Osteocyte (in vitro differentiated cells): ENCODE results near the gene MMP3. TPM values are rescaled to one million over a fixed set of nuclear protein-coding genes. Genes with fewer than 3 reads are reported as not detected.
"Not testable (repeated sequence)": the region's sequence is repeated elsewhere in the genome, so short reads cannot be mapped to it uniquely, and the experiment has no call there.

Experiments
- DNase-seq: peaks from one replicate; pipeline ENCODE4 v3.0.0; 2021; ENCODE audit warnings: mixed read lengths; ENCODE audit not compliant: unreplicated experiment; ENCODE audit errors: extremely low spot score
- H3K27ac Mint-ChIP-seq: one replicate; pipeline ENCODE4 v1.8.0; 2021; ENCODE audit warnings: mild to moderate bottlenecking, mixed read lengths; ENCODE audit not compliant: unreplicated experiment
- H3K27me3 Mint-ChIP-seq: one replicate; pipeline ENCODE4 v1.8.0; 2021; ENCODE audit warnings: mixed read lengths; ENCODE audit not compliant: unreplicated experiment
- H3K36me3 Mint-ChIP-seq: one replicate; pipeline ENCODE4 v1.8.0; 2021; ENCODE audit warnings: mixed read lengths; ENCODE audit not compliant: unreplicated experiment
- H3K4me1 Mint-ChIP-seq: one replicate; pipeline ENCODE4 v1.8.0; 2021; ENCODE audit warnings: mixed read lengths; ENCODE audit not compliant: unreplicated experiment
- H3K4me3 Mint-ChIP-seq: one replicate; pipeline ENCODE4 v1.8.0; 2021; ENCODE audit warnings: mild to moderate bottlenecking, moderate library complexity, mixed read lengths; ENCODE audit not compliant: unreplicated experiment
- H3K9me3 Mint-ChIP-seq: one replicate; pipeline ENCODE4 v1.8.0; 2021; ENCODE audit warnings: mixed read lengths; ENCODE audit not compliant: unreplicated experiment
- CTCF ChIP-seq: fragments of 200-600 bp; sonication (generic); IDR thresholded peaks from 2 replicates; pipeline ENCODE4 v1.5.0; 2021; ENCODE audit warnings: antibody characterized with exemption, mild to moderate bottlenecking, moderate library complexity
- total RNA-seq: library from RNA; stranded (reverse); gene quantifications from 2 replicates; pipeline ENCODE4 v1.2.1, GENCODE V29; 2021

The MMP3 gene
- total RNA-seq, 1 donor from 2014 or later = not detected

GRCh38 chr11:102879801-102880200 lies 36.4 kb upstream of the MMP3 start:
- Mint-ChIP-seq H3K27me3 (peaks cover 10% of the 10 kb centered on the region), H3K4me1 (peaks cover 5% of the 10 kb centered on the region), H3K9me3 (no peaks in the 10 kb centered on the region), H3K36me3 (no peaks in the 10 kb centered on the region), H3K27ac (no peak overlapping the region), H3K4me3 (no peak overlapping the region)
- no peak for DNase-seq
- TF ChIP-seq CTCF = no peak

- no peaks in the 10 kb centered on the region for H3K9me3 Mint-ChIP-seq
- TF ChIP-seq CTCF = no peak
- H3K27ac Mint-ChIP-seq = no peak overlapping the region
- H3K4me1 Mint-ChIP-seq = peaks cover 5% of the 10 kb centered on the region
- no peak for DNase-seq
- H3K4me3 Mint-ChIP-seq = no peak overlapping the region
- no peaks in the 10 kb centered on the region for H3K36me3 Mint-ChIP-seq
- H3K27me3 Mint-ChIP-seq = peaks cover 10% of the 10 kb centered on the region
These were observed 35.2 kb upstream of the MMP3 start for GRCh38 chr11:102878595-102878994.

- no peak for DNase-seq
- no peaks in the 10 kb centered on the region for H3K9me3 Mint-ChIP-seq
- H3K4me3 Mint-ChIP-seq = no peak within 1 kb of the TSS
- peaks cover 15% of the 10 kb centered on the region for H3K27me3 Mint-ChIP-seq
- no peak within 1 kb of the TSS for H3K27ac Mint-ChIP-seq
- H3K36me3 Mint-ChIP-seq = no peaks in the 10 kb centered on the region
- no peak for TF ChIP-seq CTCF
- H3K4me1 Mint-ChIP-seq = no peaks in the 10 kb centered on the region
These were observed 31.4 kb upstream of the MMP3 start, which contains the start of gene MMP12 for GRCh38 chr11:102874852-102875251. MMP12 (minus strand) TSS chr11:102874982; CDS start chr11:102874937, 45 bp downstream.

GRCh38 chr11:102869354-102869964 lies 26.1 kb upstream of the MMP3 start:
- DNase-seq, H3K27ac Mint-ChIP-seq, H3K4me1 Mint-ChIP-seq, H3K27me3 Mint-ChIP-seq, H3K9me3 Mint-ChIP-seq, H3K36me3 Mint-ChIP-seq, H3K4me3 Mint-ChIP-seq: not testable (repeated sequence)

- no peak overlapping the region for H3K4me3 Mint-ChIP-seq
- H3K9me3 Mint-ChIP-seq = no peaks in the 10 kb centered on the region
- TF ChIP-seq CTCF = no peak
- H3K27ac Mint-ChIP-seq = peak overlapping the region; percentile 10
- DNase-seq = no peak
- H3K36me3 Mint-ChIP-seq = no peaks in the 10 kb centered on the region
- H3K27me3 Mint-ChIP-seq = peaks cover 5% of the 10 kb centered on the region
- peaks cover 9% of the 10 kb centered on the region for H3K4me1 Mint-ChIP-seq
These were observed 24.9 kb upstream of the MMP3 start for GRCh38 chr11:102868339-102868738.
